T-cell (primary cell): Measurements from ENCODE around the gene PCDHB3. TPM values are rescaled to one million over a fixed set of nuclear protein-coding genes. Genes with fewer than 3 reads are reported as not detected.
"Not testable (repeated sequence)": the region's sequence is repeated elsewhere in the genome, so short reads cannot be mapped to it uniquely, and the experiment has no call there.

Experiments
- ATAC-seq, 4 experiments: fragments of 200-7000 bp in 3 of 4; fragments of 150-1000 bp in 1 of 4; cut with Tn5 transposase; replicated peaks in 1 of 4; 1 replicate in 3 of 4; 2 replicates in 1 of 4; pipeline ENCODE4 v1.10.0; 2021; ENCODE audit warnings: moderate library complexity in 3 of 4, mild to moderate bottlenecking in 2 of 4, moderate number of reproducible peaks in 1 of 4
- CTCF ChIA-PET, 2 donors: fragments of 300-600 bp; sonication (Branson Sonifier 250); formaldehyde crosslinking; loops; one replicate each; lab custom pipeline; 2022; ENCODE audit warnings: antibody characterized with exemption in 2 of 2; lab: Charles Lee
- POLR2A ChIA-PET, 2 donors: fragments of 300-600 bp; sonication (Branson Sonifier 250); formaldehyde crosslinking; loops; one replicate each; lab custom pipeline; 2022; ENCODE audit warnings: antibody characterized with exemption in 2 of 2; lab: Charles Lee
- DNase-seq, 35 experiments: peaks; one replicate each; pipeline versions ENCODE4 v3.0.0 to v3.0.0-alpha.2; 2013 to 2023
- H3K27ac ChIP-seq: one replicate; pipeline ENCODE4 v1.5.1; 2013; ENCODE audit warnings: low read length
- H3K27me3 ChIP-seq, 2 experiments: replicated peaks in 1 of 2; 1 replicate in 1 of 2; 2 replicates in 1 of 2; pipeline versions ENCODE4 v1.6.1 to v1.7.0; 2013; ENCODE audit warnings: low read length in 1 of 2, mixed read lengths in 1 of 2; ENCODE audit not compliant: control insufficient read depth in 2 of 2, insufficient read depth in 2 of 2; ENCODE audit errors: extremely low read depth in 1 of 2
- H3K36me3 ChIP-seq, 2 donors: 1 replicate in 1 of 2; 2 replicates in 1 of 2; pipeline versions ENCODE4 v1.6.1 to v1.7.0; 2013; ENCODE audit warnings: low read length in 1 of 2; ENCODE audit not compliant: control insufficient read depth in 2 of 2, insufficient read depth in 1 of 2; ENCODE audit errors: extremely low read depth in 1 of 2
- H3K4me1 ChIP-seq, 2 experiments: 1 replicate in 1 of 2; 2 replicates in 1 of 2; pipeline versions ENCODE4 v1.6.1 to v1.7.0; 2013; ENCODE audit warnings: low read length in 2 of 2, mixed read lengths in 1 of 2; ENCODE audit not compliant: insufficient read depth in 2 of 2, control insufficient read depth in 1 of 2; ENCODE audit errors: extremely low read depth in 1 of 2
- H3K4me3 ChIP-seq, 2 donors: 1 replicate in 1 of 2; 2 replicates in 1 of 2; pipeline versions ENCODE4 v1.5.1 to v1.7.0; 2013; ENCODE audit warnings: mild to moderate bottlenecking in 2 of 2, low read length in 1 of 2, moderate library complexity in 1 of 2; ENCODE audit not compliant: control insufficient read depth in 1 of 2; ENCODE audit errors: extremely low read depth in 1 of 2
- H3K9me3 ChIP-seq: 2 replicates; pipeline ENCODE4 v1.7.0; 2013
- H3K27ac Mint-ChIP-seq, 2 donors: one replicate each; pipeline ENCODE4 v1.8.0; 2020 to 2021; ENCODE audit warnings: mild to moderate bottlenecking in 2 of 2, mixed read lengths in 2 of 2
- H3K27me3 Mint-ChIP-seq, 2 donors: one replicate each; pipeline ENCODE4 v1.8.0; 2021 to 2022; ENCODE audit warnings: mixed read lengths in 2 of 2
- H3K36me3 Mint-ChIP-seq: one replicate; pipeline ENCODE4 v1.8.0; 2021; ENCODE audit warnings: mixed read lengths
- H3K4me1 Mint-ChIP-seq, 3 donors: one replicate each; pipeline ENCODE4 v1.8.0; 2020 to 2022; ENCODE audit warnings: mixed read lengths in 3 of 3, mild to moderate bottlenecking in 1 of 3
- H3K4me3 Mint-ChIP-seq, 3 donors: one replicate each; pipeline ENCODE4 v1.8.0; 2020 to 2022; ENCODE audit warnings: mild to moderate bottlenecking in 3 of 3, mixed read lengths in 3 of 3, moderate library complexity in 3 of 3
- H3K9me3 Mint-ChIP-seq, 3 donors: one replicate each; pipeline ENCODE4 v1.8.0; 2020 to 2022; ENCODE audit warnings: mixed read lengths in 3 of 3
- WGBS: methylation state at CpG from one replicate; pipeline ENCODE4 v1.1.5; 2013; ENCODE audit warnings: missing lambda C conversion rate; ENCODE audit not compliant: insufficient coverage; 5-methylcytosine and 5-hydroxymethylcytosine counted together
- total RNA-seq, 35 experiments: library from RNA in 6 of 35; stranded (reverse) in 6 of 35; fragments of 120-200 nt in 1 of 35; gene quantifications; one replicate each; pipeline versions ENCODE4 v1.2.1 to v1.2.4 and lab custom pipeline; 2013 to 2026

The PCDHB3 gene
- total RNA-seq, 5 donors from 2014 or later (not counting 1 experiment from before 2014, with no cell fraction given): 1.2 TPM; not detected in 4

GRCh38 chr5:141150224-141150992 is 50.1 kb downstream of the PCDHB3 start:
- no peaks in the 10 kb centered on the region for H3K36me3 ChIP-seq
- ChIA-PET CTCF (no interaction called here), POLR2A (interaction anchor here (0.5 to 0.8 kb wide), 2 partner anchors 55 to 414 kb away, joined by 3 read pairs; no protein-coding TSS in a partner anchor)
- DNase-seq (no peak), ATAC-seq (no peak)
- 59% methylated on average over 33 of the region's 33 CpGs for WGBS
- Mint-ChIP-seq H3K4me1 (peaks cover 3 to 7% (median 5%) of the 10 kb centered on the region in 3 donors), H3K9me3 (peaks cover 6 to 27% (median 15%) of the 10 kb centered on the region in 3 donors), H3K27me3 (peaks cover 35 to 49% of the 10 kb centered on the region in 2 donors), H3K36me3 (peaks cover 4% of the 10 kb centered on the region), H3K27ac (no peak overlapping the region), H3K4me3 (peak overlapping the region in 1 of 3 donors; percentile 22)
- peaks cover 7 to 24% of the 10 kb centered on the region in 2 experiments for H3K27me3 ChIP-seq
- H3K9me3 ChIP-seq: no peaks in the 10 kb centered on the region
- no peaks in the 10 kb centered on the region for H3K4me1 ChIP-seq
- H3K4me3 ChIP-seq: no peak overlapping the region
- no peak overlapping the region for H3K27ac ChIP-seq

GRCh38 chr5:141150993-141151325 is 50.7 kb downstream of the PCDHB3 start:
- ChIA-PET CTCF (no interaction called here), POLR2A (interaction anchor here in 1 of 2 donors (0.5 kb wide), 1 partner anchor 56 kb away, joined by 3 read pairs; no protein-coding TSS in a partner anchor)
- Mint-ChIP-seq H3K4me1 (peaks cover 3 to 7% (median 5%) of the 10 kb centered on the region in 3 donors), H3K36me3 (peaks cover 4% of the 10 kb centered on the region), H3K4me3 (no peak overlapping the region), H3K27ac (no peak overlapping the region), H3K27me3 (peaks cover 36 to 54% of the 10 kb centered on the region in 2 donors), H3K9me3 (peaks cover 6 to 30% (median 15%) of the 10 kb centered on the region in 3 donors)
- ATAC-seq (no peak), DNase-seq (no peak)
- Histone ChIP-seq H3K4me3 (no peak overlapping the region), H3K36me3 (no peaks in the 10 kb centered on the region), H3K27ac (no peak overlapping the region), H3K9me3 (no peaks in the 10 kb centered on the region), H3K4me1 (no peaks in the 10 kb centered on the region), H3K27me3 (peaks cover 7 to 24% of the 10 kb centered on the region in 2 experiments)
- WGBS: 43% methylated on average over 9 of the region's 13 CpGs

DNA sequence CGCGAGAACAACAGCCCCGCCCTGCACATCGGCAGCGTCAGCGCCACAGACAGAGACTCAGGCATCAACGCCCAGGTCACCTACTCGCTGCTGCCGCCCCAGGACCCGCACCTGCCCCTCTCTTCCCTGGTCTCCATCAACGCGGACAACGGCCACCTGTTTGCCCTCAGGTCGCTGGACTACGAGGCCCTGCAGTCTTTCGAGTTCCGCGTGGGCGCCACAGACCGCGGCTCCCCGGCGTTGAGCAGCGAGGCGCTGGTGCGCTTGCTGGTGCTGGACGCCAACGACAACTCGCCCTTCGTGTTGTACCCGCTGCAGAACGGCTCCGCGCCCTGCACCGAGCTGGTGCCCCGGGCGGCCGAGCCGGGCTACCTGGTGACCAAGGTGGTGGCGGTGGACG is 51.4 kb downstream of the PCDHB3 start:
- H3K27ac ChIP-seq, CTCF ChIA-PET, H3K4me1 ChIP-seq, H3K4me1 Mint-ChIP-seq, H3K27ac Mint-ChIP-seq, H3K9me3 ChIP-seq, DNase-seq, H3K36me3 Mint-ChIP-seq, H3K36me3 ChIP-seq, H3K4me3 Mint-ChIP-seq, ATAC-seq, POLR2A ChIA-PET, H3K4me3 ChIP-seq: not testable (repeated sequence)
- WGBS: 51% methylated on average over 21 of the region's 41 CpGs
- peaks cover 10 to 28% of the 10 kb centered on the region in 2 experiments for H3K27me3 ChIP-seq
- Mint-ChIP-seq H3K9me3 (peaks cover 6 to 34% (median 20%) of the 10 kb centered on the region in 3 donors), H3K27me3 (peaks cover 43 to 56% of the 10 kb centered on the region in 2 donors)

DNA sequence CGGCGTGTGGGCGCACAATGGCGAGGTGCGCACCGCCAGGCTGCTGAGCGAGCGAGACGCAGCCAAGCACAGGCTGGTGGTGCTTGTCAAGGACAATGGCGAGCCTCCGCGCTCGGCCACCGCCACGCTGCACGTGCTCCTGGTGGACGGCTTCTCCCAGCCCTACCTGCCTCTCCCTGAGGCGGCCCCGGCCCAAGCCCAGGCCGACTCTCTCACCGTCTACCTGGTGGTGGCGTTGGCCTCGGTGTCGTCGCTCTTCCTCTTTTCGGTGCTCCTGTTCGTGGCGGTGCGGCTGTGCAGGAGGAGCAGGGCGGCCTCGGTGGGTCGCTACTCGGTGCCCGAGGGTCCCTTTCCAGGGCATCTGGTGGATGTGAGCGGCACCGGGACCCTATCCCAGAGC is 51.8 kb downstream of the PCDHB3 start:
- CTCF ChIA-PET, DNase-seq, H3K36me3 ChIP-seq, ATAC-seq, H3K27ac Mint-ChIP-seq, H3K36me3 Mint-ChIP-seq, H3K4me1 ChIP-seq, H3K4me3 ChIP-seq, H3K27ac ChIP-seq, POLR2A ChIA-PET, H3K4me1 Mint-ChIP-seq, H3K4me3 Mint-ChIP-seq, H3K9me3 ChIP-seq: not testable (repeated sequence)
- WGBS: 40% methylated on average over 34 of the region's 36 CpGs
- Mint-ChIP-seq H3K9me3 (peaks cover 6 to 34% (median 21%) of the 10 kb centered on the region in 3 donors), H3K27me3 (peaks cover 47 to 60% of the 10 kb centered on the region in 2 donors)
- peaks cover 10 to 28% of the 10 kb centered on the region in 2 experiments for H3K27me3 ChIP-seq

Other genes with a start within 250 kb of the PCDHB3 start
- under 1 TPM in 1 of 5 donors, not detected in 4; 0.07 TPM for gene PCDHA10, start 244.6 kb upstream of the PCDHB3 start, total RNA-seq
- not detected for gene PCDHA11, start 231.5 kb upstream of the PCDHB3 start, total RNA-seq
- not detected for gene PCDHA12, start 225.2 kb upstream of the PCDHB3 start, total RNA-seq
- not detected for gene PCDHA13, start 218.3 kb upstream of the PCDHB3 start, total RNA-seq
- gene PCDHAC1, start 174.2 kb upstream of the PCDHB3 start, total RNA-seq: under 1 TPM in 1 of 5 donors, not detected in 4; 0.06 TPM
- gene PCDHAC2, start 134.0 kb upstream of the PCDHB3 start, total RNA-seq: under 1 TPM in 1 of 5 donors, not detected in 4; 0.03 TPM
- not detected for gene PCDHB1, start 49.1 kb upstream of the PCDHB3 start, total RNA-seq
- gene PCDHB2, start 5.9 kb upstream of the PCDHB3 start, total RNA-seq: 1 to 10 TPM in 1 of 5 donors, under 1 TPM in 1, not detected in 3; 0.09 to 1.4 TPM
- not detected for gene PCDHB4, start 21.3 kb downstream of the PCDHB3 start, total RNA-seq
- under 1 TPM in 3 of 5 donors, not detected in 2; 0.09 to 0.32 (median 0.30) TPM for gene PCDHB5, start 34.7 kb downstream of the PCDHB3 start, total RNA-seq
- not detected for gene PCDHB6, start 49.6 kb downstream of the PCDHB3 start, total RNA-seq
- not detected for gene PCDHB7, start 72.2 kb downstream of the PCDHB3 start, total RNA-seq
- not detected for gene PCDHB8, start 77.3 kb downstream of the PCDHB3 start, total RNA-seq
- not detected for gene PCDHB16, start 81.9 kb downstream of the PCDHB3 start, total RNA-seq
- under 1 TPM in 3 of 5 donors, not detected in 2; 0.09 to 0.26 (median 0.23) TPM for gene PCDHB9, start 86.7 kb downstream of the PCDHB3 start, total RNA-seq
- gene PCDHB10, start 91.9 kb downstream of the PCDHB3 start, total RNA-seq: not detected
- gene PCDHB11, start 99.2 kb downstream of the PCDHB3 start, total RNA-seq: not detected
- gene PCDHB12, start 108.2 kb downstream of the PCDHB3 start, total RNA-seq: not detected
- under 1 TPM in 1 of 5 donors, not detected in 4; 0.06 TPM for gene PCDHB13, start 113.4 kb downstream of the PCDHB3 start, total RNA-seq
- under 1 TPM in 1 of 5 donors, not detected in 4; 0.12 TPM for gene PCDHB14, start 122.9 kb downstream of the PCDHB3 start, total RNA-seq
- gene PCDHB15, start 144.9 kb downstream of the PCDHB3 start, total RNA-seq: under 1 TPM in 2 of 5 donors, not detected in 3; 0.12 to 0.16 TPM
- gene SLC25A2, start 203.6 kb downstream of the PCDHB3 start, total RNA-seq: 1 to 10 TPM in 2 of 5 donors, under 1 TPM in 2, not detected in 1; 0.49 to 2.0 (median 0.97) TPM
- gene TAF7, start 220.3 kb downstream of the PCDHB3 start, total RNA-seq: 100 to 1,000 TPM in 3 of 5 donors, 10 to 100 TPM in 2; 83.7 to 103 (median 101) TPM
- gene PCDHGA1, start 230.0 kb downstream of the PCDHB3 start, total RNA-seq: under 1 TPM in 4 of 5 donors, not detected in 1; 0.16 to 0.38 (median 0.31) TPM
- gene PCDHGA2, start 238.3 kb downstream of the PCDHB3 start, total RNA-seq: under 1 TPM in 2 of 5 donors, not detected in 3; 0.13 to 0.15 TPM
- gene PCDHGA3, start 243.4 kb downstream of the PCDHB3 start, total RNA-seq: under 1 TPM in 2 of 5 donors, not detected in 3; 0.09 to 0.20 TPM
- gene PCDHGB1, start 249.6 kb downstream of the PCDHB3 start, total RNA-seq: under 1 TPM in 2 of 5 donors, not detected in 3; 0.13 to 0.19 TPM